PFSK-1 (cell line): ENCODE measurements around the gene CES2.

ENCODE experiments used
- FOXP2 ChIP-seq: optimal IDR thresholded peaks from 2 replicates; pipeline ENCODE3; 2011; ENCODE audit warnings: borderline replicate concordance, control low read depth, inconsistent platforms; ENCODE audit not compliant: insufficient read depth; ENCODE audit errors: extremely low read length, extremely low read depth
- POLR2AphosphoS5 ChIP-seq: IDR thresholded peaks from 2 replicates; pipeline ENCODE4 v1.6.1; 2012; ENCODE audit warnings: low read depth, mild to moderate bottlenecking, control low read depth, low read length, moderate library complexity
- REST ChIP-seq, 2 experiments: IDR thresholded peaks; 2 replicates each; pipeline versions ENCODE4 v1.6.1 to v1.8.0; 2011 to 2012; ENCODE audit warnings: low read depth in 2 of 2, low read length in 2 of 2, control low read depth in 1 of 2, inconsistent platforms in 1 of 2, mild to moderate bottlenecking in 1 of 2, moderate library complexity in 1 of 2; ENCODE audit not compliant: insufficient read depth in 1 of 2
- SIN3A ChIP-seq: IDR thresholded peaks from 2 replicates; pipeline ENCODE4 v1.6.1; 2012; ENCODE audit warnings: mild to moderate bottlenecking, low read length, moderate library complexity, borderline replicate concordance; ENCODE audit not compliant: insufficient read depth
- TAF1 ChIP-seq: IDR thresholded peaks from 2 replicates; pipeline ENCODE4 v1.6.1; 2012; ENCODE audit warnings: low read length, control low read depth, borderline replicate concordance; ENCODE audit not compliant: insufficient read depth

Gene CES2

GRCh38 chr16:66914541-66914940 is 20.8 kb upstream of the CES2 start:
- no peak for TF ChIP-seq REST (IDR thresholded peaks at IDR 0.05; ENCODE audit: insufficient read depth in 1 of 2, low read depth in 2 of 2, low read length in 2 of 2)
- TF ChIP-seq SIN3A = no peak
- no peak for TF ChIP-seq FOXP2
- no peak for TF ChIP-seq POLR2AphosphoS5
- no peak for TF ChIP-seq TAF1

- TF ChIP-seq POLR2AphosphoS5 (no peak), FOXP2 (no peak), TAF1 (no peak), SIN3A (no peak), REST (IDR thresholded peaks at IDR 0.05; ENCODE audit: insufficient read depth in 1 of 2, low read depth in 2 of 2, low read length in 2 of 2) (no peak)
Measured at GRCh38 chr16:66915041-66915440, 20.3 kb upstream of the CES2 start.

DNA sequence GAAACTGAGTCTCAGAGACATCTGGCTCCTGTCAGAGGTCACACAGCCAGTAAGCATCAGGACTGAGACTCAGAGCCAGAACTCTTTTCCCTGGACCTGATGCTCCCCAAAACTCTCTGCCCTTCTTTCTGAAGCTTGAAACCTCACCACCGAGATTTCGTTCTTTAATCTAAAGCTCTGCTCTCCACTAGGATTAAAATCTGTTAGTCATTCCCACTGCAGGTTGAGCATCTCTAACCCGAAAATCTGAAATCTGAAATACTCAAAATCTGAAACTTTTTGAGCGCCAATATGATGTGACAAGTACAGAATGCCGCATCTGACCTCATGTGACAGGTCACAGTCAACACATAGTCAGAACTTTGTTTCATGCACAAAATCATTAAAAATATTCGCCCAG is 18.8 kb upstream of the CES2 start:
- TF ChIP-seq POLR2AphosphoS5 (no peak), SIN3A (no peak), TAF1 (no peak), FOXP2 (no peak), REST (IDR thresholded peaks at IDR 0.05; ENCODE audit: insufficient read depth in 1 of 2, low read depth in 2 of 2, low read length in 2 of 2) (no peak)

- no peak for TF ChIP-seq REST (IDR thresholded peaks at IDR 0.05; ENCODE audit: insufficient read depth in 1 of 2, low read depth in 2 of 2, low read length in 2 of 2)
- TF ChIP-seq POLR2AphosphoS5 = no peak
- no peak for TF ChIP-seq FOXP2
- no peak for TF ChIP-seq TAF1
- no peak for TF ChIP-seq SIN3A
Measured at GRCh38 chr16:66917741-66918140, 17.6 kb upstream of the CES2 start.

GRCh38 chr16:66918355-66918754 is 17.0 kb upstream of the CES2 start:
- no peak for TF ChIP-seq TAF1
- no peak for TF ChIP-seq POLR2AphosphoS5
- no peak for TF ChIP-seq FOXP2
- TF ChIP-seq REST (IDR thresholded peaks at IDR 0.05; ENCODE audit: insufficient read depth in 1 of 2, low read depth in 2 of 2, low read length in 2 of 2) = no peak
- TF ChIP-seq SIN3A = no peak
